Astrocyte of the spinal cord (primary cell): ENCODE results near the gene SYNJ2.

Experiments used
- DNase-seq: peaks from one replicate; pipeline ENCODE4 v3.0.0; 2011; ENCODE audit warnings: low read depth, low spot score
- H3K4me3 ChIP-seq: 2 replicates; pipeline ENCODE4 v1.5.1; 2011; ENCODE audit warnings: low read depth, mild to moderate bottlenecking, low read length, moderate library complexity
- CTCF ChIP-seq: IDR thresholded peaks from 2 replicates; pipeline ENCODE4 v1.5.1; 2012; ENCODE audit warnings: low read depth, mild to moderate bottlenecking, low read length, inconsistent platforms
- in situ Hi-C: cut with HindIII; loops from 2 replicates; pipeline ENCODE4 v1.10.0; 2017; ENCODE audit warnings: low sequenced_read_pairs

SYNJ2 gene

DNA sequence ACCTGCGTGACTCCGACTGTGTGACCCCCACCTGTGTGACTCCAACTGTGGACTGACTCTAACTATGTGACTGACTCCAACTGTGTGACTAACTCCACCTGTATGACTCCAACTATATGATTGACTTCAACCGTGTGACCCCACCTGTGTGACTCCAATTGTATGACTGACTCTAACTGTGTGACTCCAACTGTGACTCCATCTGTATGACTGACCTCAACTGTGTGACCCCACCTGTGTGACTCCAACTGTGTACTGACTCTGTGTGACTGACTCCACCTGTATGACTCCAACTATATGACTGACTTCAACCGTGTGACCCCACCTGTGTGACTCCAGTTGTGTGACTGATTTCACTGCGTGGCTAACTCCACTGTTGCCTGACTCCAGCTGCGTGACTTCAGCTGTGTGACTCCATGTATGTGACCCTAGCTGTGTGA, 38.6 kb downstream of the SYNJ2 start:
- H3K4me3 ChIP-seq = no peak overlapping the region
- in situ Hi-C loops = no loop called here
- DNase-seq = no peak
- TF ChIP-seq CTCF = no peak

- in situ Hi-C loops = no loop called here
- no peak for TF ChIP-seq CTCF
- DNase-seq = no peak
- no peak overlapping the region for H3K4me3 ChIP-seq
These were observed 39.1 kb downstream of the SYNJ2 start for GRCh38 chr6:158020811-158021210.

DNA sequence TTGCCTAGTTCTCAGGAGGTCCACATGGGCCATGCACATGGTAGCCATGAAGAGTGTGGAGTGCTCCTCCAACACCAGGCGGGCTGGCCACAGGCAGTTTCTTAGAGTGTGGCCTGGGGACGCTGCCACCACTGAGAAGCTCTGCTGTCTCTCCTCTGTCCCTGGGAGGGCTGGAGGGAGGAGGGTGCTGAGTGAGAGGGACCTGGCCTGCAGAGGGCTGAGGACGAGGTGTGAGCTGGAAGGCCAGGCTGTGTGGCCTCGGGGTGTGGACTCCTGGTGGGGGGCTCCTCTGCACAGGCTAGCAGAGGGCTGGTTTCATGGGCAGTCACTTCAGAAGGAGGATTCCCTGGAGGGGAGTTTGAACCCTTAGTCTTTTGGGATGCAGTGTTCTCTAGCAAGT, 39.7 kb downstream of the SYNJ2 start:
- no peak for TF ChIP-seq CTCF
- in situ Hi-C loops = no loop called here
- no peak overlapping the region for H3K4me3 ChIP-seq
- DNase-seq = no peak

DNA sequence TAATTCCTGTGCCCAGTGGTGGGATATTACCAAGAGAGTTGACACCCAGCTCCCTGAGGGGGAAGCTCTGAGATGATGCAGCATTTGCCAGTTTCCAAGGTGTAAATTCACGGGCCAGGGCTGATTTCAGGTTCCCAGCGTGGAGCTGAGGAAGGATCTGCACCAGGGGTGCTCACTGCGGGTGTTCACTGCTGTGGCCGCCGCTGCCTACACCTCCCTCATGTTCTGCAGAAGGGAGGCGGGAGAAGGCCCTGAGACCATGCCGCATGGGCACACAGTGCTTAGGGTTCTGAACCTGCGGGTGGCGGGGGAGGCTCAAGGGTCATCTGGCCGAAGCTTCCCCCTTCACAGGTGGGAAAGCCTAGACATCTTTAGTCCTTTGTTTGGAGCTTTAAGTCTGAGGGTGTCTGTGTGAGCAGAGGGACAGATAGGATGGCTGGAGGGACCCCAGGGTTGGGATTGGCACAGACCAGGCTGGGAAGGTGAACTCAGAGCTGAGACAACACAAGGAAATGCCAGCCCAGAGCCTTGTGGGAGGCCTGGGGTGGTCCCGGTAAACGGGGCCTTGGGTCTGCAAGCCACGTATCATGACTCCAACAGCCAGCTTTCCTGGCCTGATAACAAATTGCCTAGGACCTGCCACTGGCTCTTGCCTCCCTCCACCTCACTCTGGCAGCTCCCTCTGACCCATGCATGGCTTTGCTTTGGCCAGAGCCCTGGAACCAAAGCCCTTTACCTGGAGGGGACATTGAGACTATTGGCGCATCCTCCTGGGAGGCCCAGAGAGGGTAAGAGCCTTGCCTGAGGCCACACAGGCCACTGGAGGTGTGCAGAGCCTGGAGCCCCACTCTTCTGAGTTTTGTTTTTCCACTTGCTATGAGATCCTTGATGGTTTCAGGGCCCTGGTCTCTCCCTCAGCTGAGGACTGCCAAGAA, 40.4 kb downstream of the SYNJ2 start:
- no peak for TF ChIP-seq CTCF
- no peak overlapping the region for H3K4me3 ChIP-seq
- in situ Hi-C loops = no loop called here
- DNase-seq = no peak

- no peak for TF ChIP-seq CTCF
- no peak for DNase-seq
- H3K4me3 ChIP-seq = no peak overlapping the region
- in situ Hi-C loops = no loop called here
These were observed 41.3 kb downstream of the SYNJ2 start for GRCh38 chr6:158022749-158023596.

DNA sequence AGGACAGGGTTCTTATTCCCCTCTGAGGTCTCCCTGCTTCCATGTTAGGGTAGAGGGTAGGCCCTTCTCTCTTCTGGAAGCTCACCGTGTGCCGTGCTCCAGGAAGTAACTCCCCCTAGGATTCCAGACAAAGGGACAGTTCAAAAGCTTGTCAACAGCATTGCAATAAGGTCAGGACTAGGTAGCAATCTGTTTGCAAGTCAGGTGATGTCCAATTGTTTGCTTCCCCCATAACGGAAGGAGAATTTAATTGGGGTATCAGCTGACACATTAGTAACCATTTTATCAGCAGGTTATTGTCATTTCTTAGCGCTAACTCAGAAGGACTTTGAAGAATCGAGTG, 41.9 kb downstream of the SYNJ2 start:
- no peak overlapping the region for H3K4me3 ChIP-seq
- no peak for DNase-seq
- in situ Hi-C loops = no loop called here
- no peak for TF ChIP-seq CTCF
